Fibroblast of the aortic adventitia (primary cell): ENCODE results near the gene DDT. TPM values are rescaled to one million over a fixed set of nuclear protein-coding genes. Genes with fewer than 3 reads are reported as not detected.
"Not testable (repeated sequence)": the region's sequence is repeated elsewhere in the genome, so short reads cannot be mapped to it uniquely, and the experiment has no call there.

Source experiments
- DNase-seq: peaks from one replicate; pipeline ENCODE4 v3.0.0-alpha.2; 2010; ENCODE audit warnings: low read depth
- H3K4me3 ChIP-seq: 2 replicates; pipeline ENCODE4 v1.5.1; 2011; ENCODE audit warnings: low read depth, mild to moderate bottlenecking, control low read depth, low read length, moderate library complexity
- total RNA-seq: library from RNA; depleted of rRNA; stranded (reverse); fragments of >200 nt; gene quantifications from 2 replicates; pipeline ENCODE4 v1.2.3, GENCODE V29; 2012; ENCODE audit warnings: low replicate concordance
- TF ChIP-seq, protein P1 (sequence below): IDR thresholded peaks from 2 replicates; pipeline ENCODE4 v1.5.1; 2011; ENCODE audit warnings: mild to moderate bottlenecking, low read length, control low read depth, inconsistent platforms; ENCODE audit not compliant: insufficient read depth

DDT gene
- total RNA-seq, 1 donor = 82.9 TPM

GRCh38 chr22:24003887-24004286 is 29.6 kb upstream of the DDT start:
- no peak overlapping the region for H3K4me3 ChIP-seq
- no peak for DNase-seq
- TF ChIP-seq, protein P1, sequence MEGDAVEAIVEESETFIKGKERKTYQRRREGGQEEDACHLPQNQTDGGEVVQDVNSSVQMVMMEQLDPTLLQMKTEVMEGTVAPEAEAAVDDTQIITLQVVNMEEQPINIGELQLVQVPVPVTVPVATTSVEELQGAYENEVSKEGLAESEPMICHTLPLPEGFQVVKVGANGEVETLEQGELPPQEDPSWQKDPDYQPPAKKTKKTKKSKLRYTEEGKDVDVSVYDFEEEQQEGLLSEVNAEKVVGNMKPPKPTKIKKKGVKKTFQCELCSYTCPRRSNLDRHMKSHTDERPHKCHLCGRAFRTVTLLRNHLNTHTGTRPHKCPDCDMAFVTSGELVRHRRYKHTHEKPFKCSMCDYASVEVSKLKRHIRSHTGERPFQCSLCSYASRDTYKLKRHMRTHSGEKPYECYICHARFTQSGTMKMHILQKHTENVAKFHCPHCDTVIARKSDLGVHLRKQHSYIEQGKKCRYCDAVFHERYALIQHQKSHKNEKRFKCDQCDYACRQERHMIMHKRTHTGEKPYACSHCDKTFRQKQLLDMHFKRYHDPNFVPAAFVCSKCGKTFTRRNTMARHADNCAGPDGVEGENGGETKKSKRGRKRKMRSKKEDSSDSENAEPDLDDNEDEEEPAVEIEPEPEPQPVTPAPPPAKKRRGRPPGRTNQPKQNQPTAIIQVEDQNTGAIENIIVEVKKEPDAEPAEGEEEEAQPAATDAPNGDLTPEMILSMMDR = no peak

GRCh38 chr22:24002851-24003250 is 28.6 kb upstream of the DDT start:
- no peak overlapping the region for H3K4me3 ChIP-seq
- TF ChIP-seq, protein P1 = no peak
- DNase-seq = no peak

DNA sequence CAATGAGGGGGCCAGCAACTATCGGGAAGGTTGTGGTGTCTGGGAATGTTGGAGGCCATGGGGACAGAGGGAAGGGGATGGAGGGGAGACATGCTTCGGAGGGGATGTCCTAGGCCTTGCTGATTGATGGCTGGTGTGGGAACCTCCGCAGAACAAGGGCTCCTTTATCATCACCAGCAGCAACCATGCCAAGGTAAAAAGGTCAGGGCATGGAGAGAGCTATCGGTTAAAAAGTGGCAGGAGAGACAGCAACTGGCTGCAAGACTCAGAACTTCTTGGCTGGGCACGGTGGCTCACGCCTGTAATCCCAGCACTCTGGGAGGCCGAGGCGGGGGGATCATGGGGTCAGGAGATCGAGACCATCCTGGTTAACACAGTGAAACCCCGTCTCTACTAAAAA is 28.0 kb upstream of the DDT start:
- no peak for DNase-seq

DNA sequence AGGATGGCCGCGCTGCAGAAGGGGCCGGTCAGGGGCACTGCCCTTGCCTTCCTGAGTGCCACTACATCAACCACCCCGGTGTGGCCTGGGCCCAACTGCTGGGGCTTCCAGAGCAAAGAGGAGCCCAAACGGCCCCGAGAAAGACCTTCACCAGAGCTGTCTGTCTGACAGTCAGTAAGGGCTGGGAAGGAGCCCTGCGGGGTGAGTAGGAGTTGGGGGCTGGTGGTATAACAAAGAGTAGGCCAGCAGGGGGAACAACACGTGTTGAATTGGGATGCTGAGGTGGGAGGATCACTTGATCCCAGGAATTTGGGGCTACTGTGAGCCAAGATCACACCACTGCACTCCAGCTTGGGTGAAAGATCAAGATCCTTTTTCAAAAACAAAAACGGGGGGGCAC is 27.1 kb upstream of the DDT start:
- TF ChIP-seq, protein P1 = no peak
- no peak for DNase-seq
- no peak overlapping the region for H3K4me3 ChIP-seq

More for the DNA sequence above, 28.0 kb upstream of the DDT start:
- TF ChIP-seq, protein P1 = no peak
- no peak overlapping the region for H3K4me3 ChIP-seq

- DNase-seq, H3K4me3 ChIP-seq: not testable (repeated sequence)
These were observed 25.5 kb upstream of the DDT start for GRCh38 chr22:23999779-24000178.

DNA sequence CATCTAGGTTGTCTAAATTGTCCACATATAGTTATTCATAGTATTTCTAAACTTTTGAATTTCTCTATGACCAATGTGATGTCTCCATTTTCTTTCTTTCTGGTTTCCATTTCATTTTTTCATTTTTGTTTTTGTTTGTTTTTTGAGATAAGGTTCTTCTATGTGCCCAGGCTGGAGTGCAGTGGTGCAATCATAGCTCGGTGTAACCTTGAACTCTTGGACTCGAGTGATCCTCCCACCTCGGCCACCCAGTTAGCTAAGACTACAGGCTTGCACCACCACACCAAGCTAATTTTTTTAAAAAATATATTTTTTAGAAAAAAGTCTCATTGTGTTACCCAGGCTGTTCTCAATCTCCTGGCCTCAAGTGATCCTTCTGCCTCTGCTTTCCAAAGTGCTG is 22.9 kb upstream of the DDT start:
- DNase-seq = no peak
- TF ChIP-seq, protein P1 = no peak
- no peak overlapping the region for H3K4me3 ChIP-seq

GRCh38 chr22:23993581-23994177 is 19.4 kb upstream of the DDT start:
- DNase-seq, H3K4me3 ChIP-seq: not testable (repeated sequence)

GRCh38 chr22:23993080-23993479 is 18.8 kb upstream of the DDT start:
- H3K4me3 ChIP-seq, DNase-seq: not testable (repeated sequence)

- peak; percentile 33 for DNase-seq
- H3K4me3 ChIP-seq = not testable (repeated sequence)
These were observed 15.5 kb upstream of the DDT start for GRCh38 chr22:23989583-23990244.

DNA sequence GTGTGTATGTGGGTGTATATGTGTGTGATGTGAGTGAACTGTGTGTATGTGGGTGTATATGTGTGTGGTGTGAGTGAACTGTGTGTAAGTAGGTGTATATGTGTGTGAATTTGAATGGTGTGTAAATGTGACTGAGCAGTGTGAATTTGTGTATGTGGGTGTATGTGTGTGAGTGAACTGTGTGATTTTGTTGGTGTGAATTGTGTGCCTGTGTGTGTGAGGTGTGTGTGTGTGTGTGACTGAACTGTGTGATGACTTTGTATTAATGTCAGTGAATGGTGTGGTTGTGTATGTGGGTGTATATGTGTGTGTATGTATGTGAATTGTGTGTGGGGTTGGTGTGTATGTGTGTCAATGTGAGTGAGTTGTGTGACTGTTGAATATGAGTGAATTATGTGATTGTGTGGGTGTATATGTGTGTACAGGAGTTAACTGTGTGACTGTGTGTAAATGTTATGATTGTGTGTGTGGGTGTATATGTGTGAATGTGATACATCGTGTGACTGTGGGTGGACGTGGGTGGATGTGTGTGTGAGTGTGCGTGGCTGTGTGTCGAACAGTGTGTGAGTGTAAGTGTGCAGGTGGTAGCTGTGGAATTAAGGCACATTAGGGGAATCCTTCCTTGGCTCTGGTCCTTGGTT is 12.4 kb upstream of the DDT start:
- not testable (repeated sequence) for H3K4me3 ChIP-seq, DNase-seq

GRCh38 chr22:23986089-23986488 is 11.8 kb upstream of the DDT start:
- not testable (repeated sequence) for H3K4me3 ChIP-seq, DNase-seq
